Smooth muscle cell (in vitro differentiated cells): Measurements from ENCODE around the gene HKDC1. TPM values are rescaled to one million over a fixed set of nuclear protein-coding genes. Genes with fewer than 3 reads are reported as not detected.
"Not testable (repeated sequence)": the region's sequence is repeated elsewhere in the genome, so short reads cannot be mapped to it uniquely, and the experiment has no call there.

Source experiments
- DNase-seq: peaks from one replicate; lab custom pipeline; 2025; ENCODE audit not compliant: unreplicated experiment; lab: John Stamatoyannopoulos, UW
- H2AFZ ChIP-seq: fragments of 200-600 bp; sonication (generic); 2 replicates; pipeline ENCODE4 v1.6.0; 2016; ENCODE audit warnings: antibody characterized with exemption, low read depth, mild to moderate bottlenecking
- H3F3A ChIP-seq: fragments of 200-600 bp; sonication (generic); 2 replicates; pipeline ENCODE4 v1.6.0; 2017; ENCODE audit warnings: antibody characterized with exemption, low read depth
- H3K27ac ChIP-seq: fragments of 200-600 bp; sonication (generic); 2 replicates; pipeline ENCODE4 v1.5.1; 2016; ENCODE audit warnings: low read depth, mild to moderate bottlenecking
- H3K27me3 ChIP-seq: fragments of 200-600 bp; sonication (generic); 2 replicates; pipeline ENCODE4 v1.6.1; 2016; ENCODE audit warnings: low read depth, mild to moderate bottlenecking
- H3K36me3 ChIP-seq: fragments of 200-600 bp; sonication (generic); 2 replicates; pipeline ENCODE4 v1.5.1; 2016; ENCODE audit warnings: low read depth
- H3K4me1 ChIP-seq: fragments of 200-600 bp; sonication (generic); 2 replicates; pipeline ENCODE4 v1.5.1; 2016; ENCODE audit warnings: low read depth
- H3K4me2 ChIP-seq: fragments of 200-600 bp; sonication (generic); 2 replicates; pipeline ENCODE4 v1.6.0; 2016; ENCODE audit warnings: mild to moderate bottlenecking
- H3K4me3 ChIP-seq: fragments of 200-600 bp; sonication (generic); 2 replicates; pipeline ENCODE4 v1.5.1; 2016; ENCODE audit warnings: mild to moderate bottlenecking
- H3K79me2 ChIP-seq: fragments of 200-600 bp; sonication (generic); 2 replicates; pipeline ENCODE4 v1.6.0; 2016; ENCODE audit warnings: low read depth, mild to moderate bottlenecking
- H3K9ac ChIP-seq: fragments of 200-600 bp; sonication (generic); 2 replicates; pipeline ENCODE4 v1.6.0; 2016; ENCODE audit warnings: low read depth
- H3K9me3 ChIP-seq: fragments of 200-600 bp; sonication (generic); replicated peaks from 2 replicates; pipeline ENCODE4 v1.5.1; 2016; ENCODE audit warnings: low read depth
- H4K20me1 ChIP-seq: fragments of 200-600 bp; sonication (generic); 2 replicates; pipeline ENCODE4 v1.6.0; 2016; ENCODE audit warnings: low read depth
- CTCF ChIP-seq: fragments of 200-600 bp; sonication (generic); IDR thresholded peaks from 2 replicates; pipeline ENCODE4 v1.5.1; 2017; ENCODE audit warnings: borderline replicate concordance, mild to moderate bottlenecking, antibody characterized with exemption; ENCODE audit not compliant: insufficient read depth, poor library complexity, severe bottlenecking
- WGBS: methylation state at CpG from one replicate; pipeline ENCODE4 v1.1.7; 2016; ENCODE audit warnings: low lambda C conversion rate; 5-methylcytosine and 5-hydroxymethylcytosine counted together
- polyA plus RNA-seq: library from polyadenylated mRNA; unstranded; fragments of >200 nt; fragmentation: Nextera tagmentation; extraction: Ambion mirVana; gene quantifications from 2 replicates; pipeline ENCODE4 v1.2.1, GENCODE V29; 2016
- total RNA-seq: library from RNA; depleted of rRNA; stranded (reverse); fragments of >200 nt; gene quantifications from 2 replicates; pipeline ENCODE4 v1.2.3, GENCODE V29; 2014

HKDC1 gene
- total and polyA plus RNA-seq, 2 experiments from 2014 or later, result 0.09 to 0.27 TPM

- H3K4me1 ChIP-seq, result peaks cover 4% of the 10 kb centered on the region
- no peak for TF ChIP-seq CTCF
- peak overlapping the region; percentile 86 for H2AFZ ChIP-seq
- no peak overlapping the region for H3K27ac ChIP-seq
- no peaks in the 10 kb centered on the region for H3K27me3 ChIP-seq
- H3K9ac ChIP-seq, result no peak overlapping the region
- H3K4me3 ChIP-seq, result no peak overlapping the region
- H3K9me3 ChIP-seq, result no peaks in the 10 kb centered on the region
- DNase-seq, result no peak
- H4K20me1 ChIP-seq, result no peaks in the 10 kb centered on the region
- WGBS, result 84% methylated on average over 2 of the region's 2 CpGs
- H3K4me2 ChIP-seq, result peak overlapping the region; percentile 60
- peaks cover 5% of the 10 kb centered on the region for H3F3A ChIP-seq
- no peaks in the 10 kb centered on the region for H3K79me2 ChIP-seq
- no peaks in the 10 kb centered on the region for H3K36me3 ChIP-seq
Observed at GRCh38 chr10:69279110-69279509, 59.0 kb downstream of the HKDC1 start.

- WGBS, result 90% methylated on average over 8 of the region's 8 CpGs
- no peak overlapping the region for H3K9ac ChIP-seq
- peaks cover 5% of the 10 kb centered on the region for H3F3A ChIP-seq
- H3K4me3 ChIP-seq, result no peak overlapping the region
- H3K27me3 ChIP-seq, result no peaks in the 10 kb centered on the region
- H3K36me3 ChIP-seq, result no peaks in the 10 kb centered on the region
- no peak overlapping the region for H2AFZ ChIP-seq
- no peaks in the 10 kb centered on the region for H3K79me2 ChIP-seq
- no peaks in the 10 kb centered on the region for H3K9me3 ChIP-seq
- DNase-seq, result no peak
- H3K27ac ChIP-seq, result no peak overlapping the region
- H3K4me2 ChIP-seq, result no peak overlapping the region
- no peaks in the 10 kb centered on the region for H4K20me1 ChIP-seq
- H3K4me1 ChIP-seq, result peaks cover 4% of the 10 kb centered on the region
- TF ChIP-seq CTCF, result no peak
Observed at GRCh38 chr10:69281507-69282413, 61.6 kb downstream of the HKDC1 start.

- not testable (repeated sequence) for H3K27me3 ChIP-seq, H4K20me1 ChIP-seq, H3K79me2 ChIP-seq, H3K9ac ChIP-seq, H3K36me3 ChIP-seq, H3K4me1 ChIP-seq, H3K27ac ChIP-seq, H3K4me2 ChIP-seq, DNase-seq, H3K9me3 ChIP-seq, H3F3A ChIP-seq, H3K4me3 ChIP-seq, H2AFZ ChIP-seq
- WGBS, result 94% methylated on average over 6 of the region's 6 CpGs
Observed at GRCh38 chr10:69284402-69284801, 64.3 kb downstream of the HKDC1 start.

GRCh38 chr10:69285699-69286098 lies 65.6 kb downstream of the HKDC1 start:
- no peak overlapping the region for H3K4me3 ChIP-seq
- H3K4me1 ChIP-seq, result no peaks in the 10 kb centered on the region
- TF ChIP-seq CTCF, result no peak
- H3K79me2 ChIP-seq, result no peaks in the 10 kb centered on the region
- DNase-seq, result no peak
- H3K9me3 ChIP-seq, result no peaks in the 10 kb centered on the region
- no peaks in the 10 kb centered on the region for H3F3A ChIP-seq
- H3K36me3 ChIP-seq, result no peaks in the 10 kb centered on the region
- H3K27me3 ChIP-seq, result no peaks in the 10 kb centered on the region
- H3K27ac ChIP-seq, result no peak overlapping the region
- H3K9ac ChIP-seq, result no peak overlapping the region
- WGBS, result 80% methylated on average over 4 of the region's 4 CpGs
- no peak overlapping the region for H3K4me2 ChIP-seq
- H4K20me1 ChIP-seq, result no peaks in the 10 kb centered on the region
- H2AFZ ChIP-seq, result no peak overlapping the region
